ENCODE data around the gene GMFB.

- TF ChIP-seq POLR2AphosphoS5 (IDR thresholded peaks at IDR 0.05; ENCODE audit: insufficient read depth in 1 of 2, low read depth in 1 of 2) (no peak), CTCF (IDR thresholded peaks at IDR 0.05) (no peak)
These were observed 8.4 kb upstream of the GMFB start for GRCh38 chr14:54497224-54497623.

Data from vagina (tissue), 2 donors.